Measurements from ENCODE around the gene SEMA5A. TPM values are rescaled to one million over a fixed set of nuclear protein-coding genes. Genes with fewer than 3 reads are reported as not detected.

The SEMA5A gene
- total RNA-seq, 1 donor from 2014 or later = 5.4 TPM

- no peak for DNase-seq (ENCODE audit: extremely low read depth, low read depth, low spot score)
Observed at GRCh38 chr5:9444346-9444745, 101.5 kb downstream of the SEMA5A start.

GRCh38 chr5:9441610-9442009 lies 104.3 kb downstream of the SEMA5A start:
- DNase-seq (ENCODE audit: extremely low read depth, low read depth, low spot score) = no peak

- no peak for DNase-seq (ENCODE audit: extremely low read depth, low read depth, low spot score)
Observed at GRCh38 chr5:9440517-9440916, 105.4 kb downstream of the SEMA5A start.

- no peak for DNase-seq (ENCODE audit: extremely low read depth, low read depth, low spot score)
Observed at GRCh38 chr5:9439531-9440292, 106.2 kb downstream of the SEMA5A start.

- no peak for DNase-seq (ENCODE audit: extremely low read depth, low read depth, low spot score)
Observed at GRCh38 chr5:9438596-9439354, 107.1 kb downstream of the SEMA5A start.

- no peak for DNase-seq (ENCODE audit: extremely low read depth, low read depth, low spot score)
Observed at GRCh38 chr5:9437741-9438240, 108.1 kb downstream of the SEMA5A start.

- no peak for DNase-seq (ENCODE audit: extremely low read depth, low read depth, low spot score)
Observed at GRCh38 chr5:9431496-9432258, 114.2 kb downstream of the SEMA5A start.

- DNase-seq (ENCODE audit: extremely low read depth, low read depth, low spot score) = no peak
Observed at GRCh38 chr5:9431151-9431495, 114.8 kb downstream of the SEMA5A start.

- no peak for DNase-seq (ENCODE audit: extremely low read depth, low read depth, low spot score)
Observed at GRCh38 chr5:9430306-9430705, 115.6 kb downstream of the SEMA5A start.

GRCh38 chr5:9429691-9430215 lies 116.1 kb downstream of the SEMA5A start:
- DNase-seq (ENCODE audit: extremely low read depth, low read depth, low spot score) = no peak

- DNase-seq (ENCODE audit: extremely low read depth, low read depth, low spot score) = no peak
Observed at GRCh38 chr5:9428272-9428671, 117.6 kb downstream of the SEMA5A start.

- no peak for DNase-seq (ENCODE audit: extremely low read depth, low read depth, low spot score)
Observed at GRCh38 chr5:9425710-9426109, 120.2 kb downstream of the SEMA5A start.

- DNase-seq (ENCODE audit: extremely low read depth, low read depth, low spot score) = no peak
Observed at GRCh38 chr5:9423571-9423970, 122.3 kb downstream of the SEMA5A start.

GRCh38 chr5:9421884-9422283 lies 124.0 kb downstream of the SEMA5A start:
- no peak for DNase-seq (ENCODE audit: extremely low read depth, low read depth, low spot score)

GRCh38 chr5:9419794-9420193 lies 126.1 kb downstream of the SEMA5A start:
- no peak for DNase-seq (ENCODE audit: extremely low read depth, low read depth, low spot score)

GRCh38 chr5:9415566-9415965 lies 130.3 kb downstream of the SEMA5A start:
- DNase-seq (ENCODE audit: extremely low read depth, low read depth, low spot score) = no peak

GRCh38 chr5:9415091-9415490 lies 130.8 kb downstream of the SEMA5A start:
- DNase-seq (ENCODE audit: extremely low read depth, low read depth, low spot score) = no peak

GRCh38 chr5:9411142-9411541 lies 134.7 kb downstream of the SEMA5A start:
- DNase-seq (ENCODE audit: extremely low read depth, low read depth, low spot score) = no peak

GRCh38 chr5:9409413-9409960 lies 136.4 kb downstream of the SEMA5A start:
- DNase-seq (ENCODE audit: extremely low read depth, low read depth, low spot score) = no peak

- DNase-seq (ENCODE audit: extremely low read depth, low read depth, low spot score) = no peak
Observed at GRCh38 chr5:9408964-9409363, 136.9 kb downstream of the SEMA5A start.

Data from glomerular endothelial cell (primary cell).